ENCODE measurements around the gene TAAR2. TPM values are rescaled to one million over a fixed set of nuclear protein-coding genes. Genes with fewer than 3 reads are reported as not detected.
"Not testable (repeated sequence)": the region's sequence is repeated elsewhere in the genome, so short reads cannot be mapped to it uniquely, and the experiment has no call there.

TAAR2 gene
- total RNA-seq, 1 donor from 2014 or later, result not detected

GRCh38 chr6:132643547-132643946, 19.5 kb upstream of the TAAR2 start:
- DNase-seq (ENCODE audit: low read depth), result no peak
- TF ChIP-seq CTCF (conservative IDR thresholded peaks at IDR 0.05; ENCODE audit: low read depth, low read length), result no peak
- H3K4me3 ChIP-seq (ENCODE audit: low read depth, low read length), result no peak overlapping the region

GRCh38 chr6:132637135-132637534, 13.1 kb upstream of the TAAR2 start:
- H3K4me3 ChIP-seq (ENCODE audit: low read depth, low read length); DNase-seq (ENCODE audit: low read depth): not testable (repeated sequence)

- not testable (repeated sequence) for H3K4me3 ChIP-seq (ENCODE audit: low read depth, low read length); DNase-seq (ENCODE audit: low read depth)
These were observed 11.8 kb upstream of the TAAR2 start for GRCh38 chr6:132635906-132636305.

GRCh38 chr6:132635288-132635687, 11.2 kb upstream of the TAAR2 start:
- not testable (repeated sequence) for H3K4me3 ChIP-seq (ENCODE audit: low read depth, low read length); DNase-seq (ENCODE audit: low read depth)

- no peak for TF ChIP-seq CTCF (conservative IDR thresholded peaks at IDR 0.05; ENCODE audit: low read depth, low read length)
- no peak overlapping the region for H3K4me3 ChIP-seq (ENCODE audit: low read depth, low read length)
These were observed 10.7 kb upstream of the TAAR2 start for GRCh38 chr6:132634796-132635195.

GRCh38 chr6:132633362-132633761, 9.3 kb upstream of the TAAR2 start:
- no peak for TF ChIP-seq CTCF (conservative IDR thresholded peaks at IDR 0.05; ENCODE audit: low read depth, low read length)
- no peak overlapping the region for H3K4me3 ChIP-seq (ENCODE audit: low read depth, low read length)

More at GRCh38 chr6:132634796-132635195, 10.7 kb upstream of the TAAR2 start:
- DNase-seq (ENCODE audit: low read depth), result no peak

GRCh38 chr6:132623106-132623845, 799 bp downstream of the TAAR2 start:
- TF ChIP-seq CTCF (conservative IDR thresholded peaks at IDR 0.05; ENCODE audit: low read depth, low read length), result no peak
- DNase-seq (ENCODE audit: low read depth), result peak; percentile 10
- H3K4me3 ChIP-seq (ENCODE audit: low read depth, low read length), result no peak overlapping the region

More at GRCh38 chr6:132633362-132633761, 9.3 kb upstream of the TAAR2 start:
- DNase-seq (ENCODE audit: low read depth), result no peak

GRCh38 chr6:132616677-132617076, 7.4 kb downstream of the TAAR2 start:
- TF ChIP-seq CTCF (conservative IDR thresholded peaks at IDR 0.05; ENCODE audit: low read depth, low read length), result no peak

More at GRCh38 chr6:132616677-132617076, 7.4 kb downstream of the TAAR2 start:
- H3K4me3 ChIP-seq (ENCODE audit: low read depth, low read length), result no peak overlapping the region
- DNase-seq (ENCODE audit: low read depth), result no peak
